GM19099 (cell line): ENCODE results near the gene KANK4.

Source experiments
- POLR2A ChIP-seq: IDR thresholded peaks from 3 replicates; pipeline ENCODE4 v1.6.1; 2011; ENCODE audit warnings: low read depth; ENCODE audit not compliant: insufficient read length; ENCODE audit errors: extremely low read depth

KANK4 gene

GRCh38 chr1:62299426-62300200 lies 19.6 kb downstream of the KANK4 start:
- no peak for TF ChIP-seq POLR2A

GRCh38 chr1:62295921-62296491 lies 23.2 kb downstream of the KANK4 start:
- TF ChIP-seq POLR2A: no peak

- no peak for TF ChIP-seq POLR2A
Observed at GRCh38 chr1:62294261-62294660, 25.0 kb downstream of the KANK4 start.

DNA sequence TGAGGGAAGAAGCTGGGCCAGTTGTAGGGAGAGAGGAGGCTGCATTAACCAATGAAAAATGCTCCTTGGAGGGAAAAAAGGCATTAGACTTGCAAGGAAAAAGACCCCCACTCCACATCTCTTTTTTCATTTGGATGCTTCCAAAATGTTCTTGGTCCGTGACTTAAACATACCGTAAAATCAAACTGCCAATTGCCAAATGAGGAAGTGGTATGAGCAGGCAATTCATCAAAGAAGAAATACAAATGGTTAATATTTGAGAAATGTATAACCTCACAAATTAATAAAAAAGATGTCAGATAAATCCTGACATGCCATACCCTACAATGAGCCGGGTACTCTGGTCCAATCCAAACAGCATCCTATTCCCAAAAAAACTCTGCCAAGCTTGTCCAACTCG lies 30.6 kb downstream of the KANK4 start:
- no peak for TF ChIP-seq POLR2A

- no peak for TF ChIP-seq POLR2A
Observed at GRCh38 chr1:62288224-62288623, 31.0 kb downstream of the KANK4 start.

DNA sequence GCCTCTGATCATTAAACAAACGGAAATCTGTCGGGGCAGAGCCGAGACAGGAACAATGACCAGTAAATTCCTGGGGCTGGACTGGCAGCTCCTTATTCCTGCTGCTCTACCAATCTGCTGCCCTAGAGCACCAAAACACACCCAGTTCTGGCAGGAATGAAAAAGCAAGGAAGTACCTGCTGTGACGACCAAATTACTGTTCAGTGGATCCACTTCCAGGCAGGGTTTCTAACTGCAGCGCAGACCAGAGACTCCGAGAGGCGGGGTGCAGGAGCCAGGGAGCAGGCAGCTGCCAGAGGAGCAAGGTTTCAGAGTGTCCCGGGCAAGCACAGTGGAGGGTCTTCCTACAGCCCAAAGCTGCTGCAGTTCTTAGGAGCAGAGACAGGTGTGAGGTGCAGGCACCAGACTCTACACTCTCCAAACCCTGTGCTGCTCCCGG lies 32.4 kb downstream of the KANK4 start:
- no peak for TF ChIP-seq POLR2A

- no peak for TF ChIP-seq POLR2A
Observed at GRCh38 chr1:62285984-62286785, 33.0 kb downstream of the KANK4 start.

DNA sequence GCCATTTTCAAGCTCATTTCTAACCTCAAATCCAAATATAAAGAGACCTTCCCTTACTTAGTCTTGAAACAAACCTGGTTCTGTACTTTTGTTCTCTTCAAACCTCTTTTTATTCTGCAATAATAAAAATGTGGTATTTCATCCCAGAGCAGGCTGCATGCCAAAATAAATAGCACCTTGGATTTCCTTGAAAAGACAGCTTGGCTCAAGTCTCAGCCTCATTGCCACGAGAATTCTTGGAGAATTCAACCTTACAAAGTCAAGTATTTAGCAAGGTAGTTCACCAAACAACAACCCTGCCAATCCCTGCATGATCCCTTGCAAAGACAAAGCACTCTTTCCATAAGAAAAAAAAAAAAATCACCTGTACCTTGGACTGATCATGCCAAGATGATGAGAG lies 33.8 kb downstream of the KANK4 start:
- no peak for TF ChIP-seq POLR2A

GRCh38 chr1:62283986-62284385 lies 35.2 kb downstream of the KANK4 start:
- TF ChIP-seq POLR2A: no peak

DNA sequence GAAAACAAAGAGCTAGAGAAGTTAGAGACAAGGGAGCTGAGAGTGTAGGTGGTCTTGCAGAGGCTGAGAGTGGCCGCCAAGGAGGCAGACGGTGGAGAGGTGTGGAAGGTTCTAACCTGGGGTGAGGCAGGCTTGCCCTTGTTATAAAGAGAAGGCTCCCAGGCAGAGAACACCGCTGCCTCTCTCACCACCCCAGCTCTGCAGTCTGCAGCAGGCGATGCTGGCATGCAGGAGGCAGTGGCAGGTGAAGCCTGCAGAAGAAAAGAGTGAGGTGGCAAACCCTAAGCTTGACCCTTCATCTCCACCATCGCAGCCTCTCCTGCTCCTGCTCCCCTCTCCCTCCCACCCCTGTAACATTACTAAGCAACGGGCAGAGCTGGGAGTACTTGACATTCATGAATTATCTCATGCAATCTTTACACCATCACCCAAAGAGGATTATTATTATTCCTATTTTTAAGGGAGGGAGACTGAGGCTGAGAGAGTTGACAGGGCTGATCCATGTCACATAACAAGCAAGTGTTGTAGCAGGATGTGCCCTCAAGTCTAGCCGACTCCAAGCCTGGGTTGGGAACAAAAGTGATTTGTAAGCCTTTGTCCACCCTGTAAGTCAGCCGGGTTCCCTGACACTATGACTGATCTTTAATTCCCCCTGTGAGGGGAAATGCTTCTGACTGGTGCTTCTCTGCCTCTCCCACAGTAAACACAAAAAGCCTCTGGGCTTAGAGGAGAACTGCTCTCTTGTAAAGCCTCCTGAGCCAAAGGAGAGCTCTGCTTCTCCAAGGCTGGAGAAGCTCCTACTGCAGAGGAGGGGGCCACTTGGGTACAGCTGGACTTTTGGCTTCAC lies 36.1 kb downstream of the KANK4 start:
- TF ChIP-seq POLR2A: no peak

DNA sequence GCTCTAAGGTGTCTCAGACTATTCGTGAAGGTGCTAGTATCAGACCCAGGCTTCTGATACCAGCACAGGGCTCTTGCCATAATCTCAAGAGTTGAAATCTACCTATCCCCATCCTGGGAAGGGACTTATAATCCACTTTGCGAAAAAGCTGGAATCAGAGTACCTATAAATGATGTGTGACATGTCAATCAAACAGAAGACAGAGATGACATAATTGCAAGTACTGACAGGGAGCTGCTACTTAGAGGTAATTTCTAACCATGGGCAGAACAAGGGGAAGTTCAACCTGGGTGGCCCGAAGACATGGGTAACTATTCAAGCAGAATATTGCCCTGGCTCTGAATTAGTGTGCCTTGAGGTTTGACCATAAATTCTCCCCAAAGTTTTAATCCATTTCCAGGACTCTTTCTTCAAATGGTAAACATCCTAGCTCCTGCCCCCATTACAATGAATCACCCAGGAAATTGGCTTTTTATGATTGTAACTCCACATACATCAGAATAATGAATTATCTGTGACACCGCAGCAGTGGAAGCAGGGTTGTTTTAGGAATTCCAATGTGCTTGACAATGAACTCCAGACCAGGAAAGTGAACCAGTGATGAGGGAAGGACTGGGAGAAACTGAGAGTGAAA lies 37.2 kb downstream of the KANK4 start:
- no peak for TF ChIP-seq POLR2A

GRCh38 chr1:62280960-62281465 lies 38.2 kb downstream of the KANK4 start:
- TF ChIP-seq POLR2A: no peak

DNA sequence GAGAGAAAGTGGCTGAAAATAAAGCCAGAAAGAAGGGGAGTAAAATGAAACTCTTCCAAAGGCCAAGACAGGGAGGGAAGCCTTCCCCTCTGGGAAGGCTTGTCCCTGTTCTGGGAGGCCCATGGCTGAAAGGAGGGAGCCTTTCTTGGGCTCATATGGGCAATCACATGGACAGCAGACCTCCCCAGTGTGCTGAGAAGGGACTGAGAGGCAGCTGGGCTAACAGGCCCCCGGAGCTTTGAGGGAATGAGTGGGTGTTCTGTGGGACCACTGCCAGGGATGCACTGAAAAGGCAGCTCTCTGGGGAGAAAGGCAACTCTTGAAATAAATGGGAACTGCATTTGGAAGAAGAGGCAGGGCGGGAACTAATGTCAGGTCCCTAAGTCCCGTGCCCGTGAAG lies 39.1 kb downstream of the KANK4 start:
- TF ChIP-seq POLR2A: no peak

DNA sequence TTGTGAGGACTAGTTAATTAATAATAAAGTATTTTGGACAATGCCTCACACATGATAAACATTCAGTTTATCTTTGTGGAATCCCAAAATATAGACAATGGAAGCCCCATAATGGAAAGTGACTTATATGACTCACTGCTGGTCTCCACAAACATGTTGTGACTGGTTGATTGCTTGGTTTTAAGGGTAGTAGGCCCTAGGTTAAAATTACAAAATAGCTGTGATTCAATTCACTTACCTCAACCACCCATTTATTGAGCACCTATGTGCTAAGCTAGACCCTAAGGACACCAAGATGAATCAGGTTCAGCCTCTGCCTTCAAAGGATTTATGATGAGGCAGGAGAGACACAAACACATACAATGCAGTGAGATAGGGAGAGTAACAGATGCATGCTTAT lies 42.4 kb downstream of the KANK4 start:
- TF ChIP-seq POLR2A: no peak
